ENCODE results near the gene ALAD. TPM values are rescaled to one million over a fixed set of nuclear protein-coding genes. Genes with fewer than 3 reads are reported as not detected.
"Not testable (repeated sequence)": the region's sequence is repeated elsewhere in the genome, so short reads cannot be mapped to it uniquely, and the experiment has no call there.

ALAD gene
- total RNA-seq (10 to 100 TPM; 19.3 to 21.8 TPM), total RNA-seq (17.0 to 32.4 reads per million in 2 donors)

- DNase-seq (peak; percentile 99 to 100 (median 100)), ATAC-seq (peak; percentile 99)
- no peaks in the 10 kb centered on the region for H3K36me3 Mint-ChIP-seq (ENCODE audit: low read depth)
- no peaks in the 10 kb centered on the region for H3K9me3 ChIP-seq (ENCODE audit: control insufficient read depth, low read length, poor library complexity, severe bottlenecking)
- H3K4me1 Mint-ChIP-seq: peaks cover 21% of the 10 kb centered on the region
- H3K4me3 Mint-ChIP-seq: peak within 1 kb of the TSS; percentile 95
- no peaks in the 10 kb centered on the region for H3K27me3 Mint-ChIP-seq
- H3K27ac Mint-ChIP-seq: peak within 1 kb of the TSS; percentile 88
Observed at GRCh38 chr9:113401027-113401792, at the start of gene ALAD. Gene ALAD (minus strand): TSS chr9:113401284. CDS start chr9:113393559, 7,725 bp downstream.

- DNase-seq (no peak), ATAC-seq (no peak)
- Mint-ChIP-seq H3K4me3 (no peak overlapping the region), H3K36me3 (ENCODE audit: low read depth) (no peaks in the 10 kb centered on the region), H3K27me3 (no peaks in the 10 kb centered on the region), H3K27ac (no peak overlapping the region), H3K4me1 (peaks cover 6% of the 10 kb centered on the region)
- no peaks in the 10 kb centered on the region for H3K9me3 ChIP-seq (ENCODE audit: control insufficient read depth, low read length, poor library complexity, severe bottlenecking)
Observed at GRCh38 chr9:113449376-113449775, 48.3 kb upstream of the ALAD start.

- Mint-ChIP-seq H3K4me3 (no peak overlapping the region), H3K27ac (no peak overlapping the region), H3K27me3 (no peaks in the 10 kb centered on the region), H3K36me3 (ENCODE audit: low read depth) (no peaks in the 10 kb centered on the region), H3K4me1 (peaks cover 6% of the 10 kb centered on the region)
- ATAC-seq: no peak
- DNase-seq: no peak
- H3K9me3 ChIP-seq (ENCODE audit: control insufficient read depth, low read length, poor library complexity, severe bottlenecking): no peaks in the 10 kb centered on the region
Observed at GRCh38 chr9:113446323-113446740, 45.2 kb upstream of the ALAD start.

- H3K27ac Mint-ChIP-seq: no peak overlapping the region
- no peaks in the 10 kb centered on the region for H3K9me3 ChIP-seq (ENCODE audit: control insufficient read depth, low read length, poor library complexity, severe bottlenecking)
- H3K4me1 Mint-ChIP-seq: peaks cover 2% of the 10 kb centered on the region
- DNase-seq: no peak
- ATAC-seq: no peak
- no peaks in the 10 kb centered on the region for H3K36me3 Mint-ChIP-seq (ENCODE audit: low read depth)
- H3K4me3 Mint-ChIP-seq: no peak overlapping the region
- H3K27me3 Mint-ChIP-seq: no peaks in the 10 kb centered on the region
Observed at GRCh38 chr9:113444736-113445135, 43.7 kb upstream of the ALAD start.

GRCh38 chr9:113437716-113438115, 36.6 kb upstream of the ALAD start:
- DNase-seq; H3K4me1 Mint-ChIP-seq; H3K27me3 Mint-ChIP-seq; H3K4me3 Mint-ChIP-seq; H3K27ac Mint-ChIP-seq; H3K36me3 Mint-ChIP-seq (ENCODE audit: low read depth); ATAC-seq; H3K9me3 ChIP-seq (ENCODE audit: control insufficient read depth, low read length, poor library complexity, severe bottlenecking): not testable (repeated sequence)

GRCh38 chr9:113436728-113437515, 35.8 kb upstream of the ALAD start:
- ATAC-seq (no peak), DNase-seq (no peak)
- H3K36me3 Mint-ChIP-seq (ENCODE audit: low read depth): no peaks in the 10 kb centered on the region
- no peak overlapping the region for H3K4me3 Mint-ChIP-seq
- no peaks in the 10 kb centered on the region for H3K4me1 Mint-ChIP-seq
- H3K27me3 Mint-ChIP-seq: no peaks in the 10 kb centered on the region
- no peaks in the 10 kb centered on the region for H3K9me3 ChIP-seq (ENCODE audit: control insufficient read depth, low read length, poor library complexity, severe bottlenecking)
- H3K27ac Mint-ChIP-seq: no peak overlapping the region

GRCh38 chr9:113431191-113431590, 30.1 kb upstream of the ALAD start:
- ATAC-seq: no peak
- DNase-seq: no peak
- no peaks in the 10 kb centered on the region for H3K9me3 ChIP-seq (ENCODE audit: control insufficient read depth, low read length, poor library complexity, severe bottlenecking)
- H3K36me3 Mint-ChIP-seq (ENCODE audit: low read depth): peaks cover 2% of the 10 kb centered on the region
- no peak overlapping the region for H3K4me3 Mint-ChIP-seq
- peaks cover 15% of the 10 kb centered on the region for H3K27me3 Mint-ChIP-seq
- no peaks in the 10 kb centered on the region for H3K4me1 Mint-ChIP-seq
- no peak overlapping the region for H3K27ac Mint-ChIP-seq

- no peak for DNase-seq
- H3K36me3 Mint-ChIP-seq (ENCODE audit: low read depth): peaks cover 2% of the 10 kb centered on the region
- H3K9me3 ChIP-seq (ENCODE audit: control insufficient read depth, low read length, poor library complexity, severe bottlenecking): no peaks in the 10 kb centered on the region
Observed at GRCh38 chr9:113428062-113428615, 27.1 kb upstream of the ALAD start.

GRCh38 chr9:113427629-113428028, 26.5 kb upstream of the ALAD start:
- H3K9me3 ChIP-seq (ENCODE audit: control insufficient read depth, low read length, poor library complexity, severe bottlenecking): no peaks in the 10 kb centered on the region
- Mint-ChIP-seq H3K27ac (no peak overlapping the region), H3K27me3 (peaks cover 38% of the 10 kb centered on the region), H3K4me3 (no peak overlapping the region), H3K4me1 (no peaks in the 10 kb centered on the region), H3K36me3 (ENCODE audit: low read depth) (peaks cover 2% of the 10 kb centered on the region)
- ATAC-seq: no peak
- DNase-seq: no peak

More at GRCh38 chr9:113428062-113428615, 27.1 kb upstream of the ALAD start:
- Mint-ChIP-seq H3K4me3 (no peak overlapping the region), H3K27ac (no peak overlapping the region), H3K27me3 (peaks cover 33% of the 10 kb centered on the region), H3K4me1 (no peaks in the 10 kb centered on the region)
- ATAC-seq: no peak

- H3K9me3 ChIP-seq (ENCODE audit: control insufficient read depth, low read length, poor library complexity, severe bottlenecking): no peaks in the 10 kb centered on the region
- no peak for DNase-seq
- peaks cover 40% of the 10 kb centered on the region for H3K27me3 Mint-ChIP-seq
- no peaks in the 10 kb centered on the region for H3K4me1 Mint-ChIP-seq
- H3K27ac Mint-ChIP-seq: no peak overlapping the region
- no peak overlapping the region for H3K4me3 Mint-ChIP-seq
- H3K36me3 Mint-ChIP-seq (ENCODE audit: low read depth): peaks cover 2% of the 10 kb centered on the region
- no peak for ATAC-seq
Observed at GRCh38 chr9:113426701-113427100, 25.6 kb upstream of the ALAD start.

- peak overlapping the region; percentile 67 for H3K27ac Mint-ChIP-seq
- H3K4me1 Mint-ChIP-seq: no peaks in the 10 kb centered on the region
- H3K4me3 Mint-ChIP-seq: no peak overlapping the region
- peaks cover 47% of the 10 kb centered on the region for H3K27me3 Mint-ChIP-seq
- H3K36me3 Mint-ChIP-seq (ENCODE audit: low read depth): peaks cover 2% of the 10 kb centered on the region
- DNase-seq: no peak
- no peaks in the 10 kb centered on the region for H3K9me3 ChIP-seq (ENCODE audit: control insufficient read depth, low read length, poor library complexity, severe bottlenecking)
- ATAC-seq: no peak
Observed at GRCh38 chr9:113425072-113425471, 24.0 kb upstream of the ALAD start.

- Mint-ChIP-seq H3K27ac (no peak overlapping the region), H3K36me3 (ENCODE audit: low read depth) (peaks cover 1% of the 10 kb centered on the region), H3K4me3 (no peak overlapping the region), H3K27me3 (peaks cover 37% of the 10 kb centered on the region), H3K4me1 (no peaks in the 10 kb centered on the region)
- ATAC-seq (no peak), DNase-seq (no peak)
- H3K9me3 ChIP-seq (ENCODE audit: control insufficient read depth, low read length, poor library complexity, severe bottlenecking): no peaks in the 10 kb centered on the region
Observed at GRCh38 chr9:113421726-113422125, 20.6 kb upstream of the ALAD start.

GRCh38 chr9:113417370-113417769, 16.3 kb upstream of the ALAD start:
- ATAC-seq (no peak), DNase-seq (no peak)
- H3K4me1 Mint-ChIP-seq: no peaks in the 10 kb centered on the region
- H3K27ac Mint-ChIP-seq: no peak overlapping the region
- H3K27me3 Mint-ChIP-seq: peaks cover 7% of the 10 kb centered on the region
- H3K9me3 ChIP-seq (ENCODE audit: control insufficient read depth, low read length, poor library complexity, severe bottlenecking): no peaks in the 10 kb centered on the region
- no peak overlapping the region for H3K4me3 Mint-ChIP-seq
- H3K36me3 Mint-ChIP-seq (ENCODE audit: low read depth): no peaks in the 10 kb centered on the region
